Smooth muscle cell (in vitro differentiated cells): ENCODE measurements around the gene GRM6. TPM values are rescaled to one million over a fixed set of nuclear protein-coding genes. Genes with fewer than 3 reads are reported as not detected.

Experiments
- DNase-seq: peaks from one replicate; lab custom pipeline; 2025; ENCODE audit not compliant: unreplicated experiment; lab: John Stamatoyannopoulos, UW
- H2AFZ ChIP-seq: fragments of 200-600 bp; sonication (generic); 2 replicates; pipeline ENCODE4 v1.6.0; 2016; ENCODE audit warnings: antibody characterized with exemption, low read depth, mild to moderate bottlenecking
- H3F3A ChIP-seq: fragments of 200-600 bp; sonication (generic); 2 replicates; pipeline ENCODE4 v1.6.0; 2017; ENCODE audit warnings: antibody characterized with exemption, low read depth
- H3K27ac ChIP-seq: fragments of 200-600 bp; sonication (generic); 2 replicates; pipeline ENCODE4 v1.5.1; 2016; ENCODE audit warnings: low read depth, mild to moderate bottlenecking
- H3K27me3 ChIP-seq: fragments of 200-600 bp; sonication (generic); 2 replicates; pipeline ENCODE4 v1.6.1; 2016; ENCODE audit warnings: low read depth, mild to moderate bottlenecking
- H3K36me3 ChIP-seq: fragments of 200-600 bp; sonication (generic); 2 replicates; pipeline ENCODE4 v1.5.1; 2016; ENCODE audit warnings: low read depth
- H3K4me1 ChIP-seq: fragments of 200-600 bp; sonication (generic); 2 replicates; pipeline ENCODE4 v1.5.1; 2016; ENCODE audit warnings: low read depth
- H3K4me2 ChIP-seq: fragments of 200-600 bp; sonication (generic); 2 replicates; pipeline ENCODE4 v1.6.0; 2016; ENCODE audit warnings: mild to moderate bottlenecking
- H3K4me3 ChIP-seq: fragments of 200-600 bp; sonication (generic); 2 replicates; pipeline ENCODE4 v1.5.1; 2016; ENCODE audit warnings: mild to moderate bottlenecking
- H3K79me2 ChIP-seq: fragments of 200-600 bp; sonication (generic); 2 replicates; pipeline ENCODE4 v1.6.0; 2016; ENCODE audit warnings: low read depth, mild to moderate bottlenecking
- H3K9ac ChIP-seq: fragments of 200-600 bp; sonication (generic); 2 replicates; pipeline ENCODE4 v1.6.0; 2016; ENCODE audit warnings: low read depth
- H3K9me3 ChIP-seq: fragments of 200-600 bp; sonication (generic); replicated peaks from 2 replicates; pipeline ENCODE4 v1.5.1; 2016; ENCODE audit warnings: low read depth
- H4K20me1 ChIP-seq: fragments of 200-600 bp; sonication (generic); 2 replicates; pipeline ENCODE4 v1.6.0; 2016; ENCODE audit warnings: low read depth
- CTCF ChIP-seq: fragments of 200-600 bp; sonication (generic); IDR thresholded peaks from 2 replicates; pipeline ENCODE4 v1.5.1; 2017; ENCODE audit warnings: borderline replicate concordance, mild to moderate bottlenecking, antibody characterized with exemption; ENCODE audit not compliant: insufficient read depth, poor library complexity, severe bottlenecking
- WGBS: methylation state at CpG from one replicate; pipeline ENCODE4 v1.1.7; 2016; ENCODE audit warnings: low lambda C conversion rate; 5-methylcytosine and 5-hydroxymethylcytosine counted together
- polyA plus RNA-seq: library from polyadenylated mRNA; unstranded; fragments of >200 nt; fragmentation: Nextera tagmentation; extraction: Ambion mirVana; gene quantifications from 2 replicates; pipeline ENCODE4 v1.2.1, GENCODE V29; 2016
- total RNA-seq: library from RNA; depleted of rRNA; stranded (reverse); fragments of >200 nt; gene quantifications from 2 replicates; pipeline ENCODE4 v1.2.3, GENCODE V29; 2014

The GRM6 gene
- total and polyA plus RNA-seq, 2 experiments from 2014 or later, result not detected

DNA sequence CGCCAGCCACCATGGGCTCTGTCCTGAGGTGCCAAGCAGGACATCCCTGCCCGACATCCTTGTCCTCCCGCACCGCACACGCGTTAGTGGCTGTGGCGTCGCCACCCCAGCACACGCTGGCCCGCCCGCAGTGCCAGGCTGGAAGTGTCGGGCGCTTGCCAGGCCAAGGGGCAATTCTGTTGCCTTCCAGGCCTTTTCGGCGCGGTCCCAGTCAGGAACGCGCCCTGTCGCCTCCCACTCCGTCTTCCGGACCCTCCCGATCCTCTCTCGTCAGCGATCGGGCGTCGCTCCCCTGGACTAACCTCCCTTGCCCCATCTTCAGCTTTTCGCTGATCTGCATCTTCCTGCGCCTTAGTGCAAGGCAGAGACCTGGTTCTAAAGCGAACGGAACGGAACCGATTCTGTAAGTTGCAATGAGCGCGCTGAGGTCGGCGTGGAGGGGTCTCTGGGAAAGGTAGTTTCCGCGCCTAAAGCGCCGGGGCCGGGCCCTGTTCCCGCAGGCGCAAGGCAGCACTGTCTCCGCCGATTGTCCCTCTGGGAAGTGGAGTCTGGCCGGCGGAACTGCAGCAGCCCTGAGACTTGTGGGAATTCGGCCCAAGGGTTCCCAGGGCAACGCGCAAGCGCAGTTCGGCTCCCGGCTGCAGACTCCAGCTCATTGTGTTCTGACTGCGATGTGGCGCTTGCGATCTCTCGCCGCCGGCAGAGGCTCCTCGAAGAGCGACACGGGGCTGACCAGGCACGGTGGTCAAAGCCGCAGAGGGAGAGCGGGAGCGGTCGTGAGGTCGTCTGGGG, 54.4 kb downstream of the GRM6 start, which contains the start of gene ZNF454:
TSS of gene ZNF454 (plus strand) at position 630 of the 792 bp plus-strand sequence. CDS start 1,594 bp downstream, outside the sequence.
- Histone ChIP-seq H3K9ac (no peak within 1 kb of the TSS), H3K4me2 (no peak within 1 kb of the TSS), H2AFZ (no peak within 1 kb of the TSS), H3K27ac (no peak within 1 kb of the TSS), H3K79me2 (no peaks in the 10 kb centered on the region), H3K4me3 (no peak within 1 kb of the TSS), H4K20me1 (no peaks in the 10 kb centered on the region), H3K4me1 (no peaks in the 10 kb centered on the region), H3F3A (no peaks in the 10 kb centered on the region), H3K27me3 (no peaks in the 10 kb centered on the region), H3K9me3 (peaks cover 13% of the 10 kb centered on the region), H3K36me3 (no peaks in the 10 kb centered on the region)
- no peak for TF ChIP-seq CTCF
- DNase-seq, result no peak
- 95% methylated on average over 69 of the region's 69 CpGs for WGBS

DNA sequence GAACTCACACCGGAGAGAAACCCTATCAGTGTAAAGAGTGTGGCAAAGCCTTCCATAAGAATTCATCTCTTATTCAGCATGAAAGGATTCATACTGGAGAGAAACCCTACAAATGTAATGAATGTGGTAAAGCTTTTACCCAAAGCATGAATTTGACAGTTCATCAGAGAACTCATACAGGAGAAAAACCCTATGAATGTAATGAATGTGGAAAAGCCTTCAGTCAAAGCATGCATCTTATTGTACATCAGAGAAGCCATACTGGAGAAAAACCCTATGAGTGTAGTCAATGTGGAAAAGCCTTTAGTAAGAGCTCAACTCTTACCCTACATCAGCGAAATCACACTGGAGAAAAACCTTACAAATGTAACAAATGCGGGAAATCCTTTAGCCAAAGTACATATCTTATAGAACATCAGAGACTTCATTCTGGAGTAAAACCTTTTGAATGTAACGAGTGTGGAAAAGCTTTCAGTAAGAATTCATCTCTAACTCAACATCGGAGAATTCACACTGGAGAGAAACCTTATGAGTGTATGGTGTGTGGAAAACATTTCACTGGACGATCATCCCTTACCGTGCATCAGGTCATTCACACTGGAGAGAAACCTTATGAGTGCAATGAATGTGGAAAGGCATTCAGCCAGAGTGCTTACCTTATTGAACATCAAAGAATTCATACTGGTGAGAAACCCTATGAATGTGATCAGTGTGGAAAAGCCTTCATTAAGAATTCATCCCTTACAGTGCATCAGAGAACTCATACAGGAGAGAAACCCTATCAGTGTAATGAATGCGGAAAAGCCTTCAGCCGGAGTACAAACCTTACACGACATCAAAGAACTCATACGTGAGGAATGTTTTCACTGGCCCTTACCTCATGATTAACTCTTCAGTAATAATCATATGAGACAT, 63.0 kb downstream of the GRM6 start:
- no peak for TF ChIP-seq CTCF
- Histone ChIP-seq H3K9ac (no peak overlapping the region), H4K20me1 (no peaks in the 10 kb centered on the region), H3K9me3 (peaks cover 68% of the 10 kb centered on the region), H3K27me3 (no peaks in the 10 kb centered on the region), H3K4me1 (no peaks in the 10 kb centered on the region), H3F3A (peaks cover 8% of the 10 kb centered on the region), H3K27ac (no peak overlapping the region), H3K4me3 (no peak overlapping the region), H2AFZ (no peak overlapping the region), H3K36me3 (no peaks in the 10 kb centered on the region), H3K4me2 (no peak overlapping the region), H3K79me2 (no peaks in the 10 kb centered on the region)
- WGBS, result 91% methylated on average over 11 of the region's 11 CpGs
- DNase-seq, result no peak

Other genes starting within 250 kb of the GRM6 start
- gene ZNF354B, start 135.4 kb downstream of the GRM6 start, total RNA-seq, result 10.9 and 16.0 TPM in 2 replicates
- gene ZNF354B, start 135.4 kb downstream of the GRM6 start, polyA plus RNA-seq, result 2.2 and 4.1 TPM in 2 replicates
- gene ZFP2, start 99.4 kb downstream of the GRM6 start, total RNA-seq, result 3.2 and 5.8 TPM in 2 replicates
- 2.2 and 3.2 TPM in 2 replicates for gene ZFP2, start 99.4 kb downstream of the GRM6 start, polyA plus RNA-seq
- 0.76 TPM in 1 of 2 replicates, not detected in the other for gene ZNF454, start 54.1 kb downstream of the GRM6 start, total RNA-seq
- 0.07 and 0.17 TPM in 2 replicates for gene ZNF454, start 54.1 kb downstream of the GRM6 start, polyA plus RNA-seq
- gene ZNF879, start 28.5 kb upstream of the GRM6 start, total RNA-seq, result 1.1 and 4.5 TPM in 2 replicates
- 0.58 and 3.0 TPM in 2 replicates for gene ZNF879, start 28.5 kb upstream of the GRM6 start, polyA plus RNA-seq
- 11.7 and 14.3 TPM in 2 replicates for gene ZNF354C, start 65.1 kb upstream of the GRM6 start, total RNA-seq
- gene ZNF354C, start 65.1 kb upstream of the GRM6 start, polyA plus RNA-seq, result 1.6 and 4.0 TPM in 2 replicates